KMS-11 (cell line): ENCODE results near the gene TAB2.

ENCODE experiments used
- H2AFZ ChIP-seq: fragments of 200-600 bp; sonication (generic); 2 replicates; pipeline ENCODE4 v1.6.1; 2016; ENCODE audit warnings: antibody characterized with exemption, mixed run types, low read depth
- H3K27ac ChIP-seq: fragments of 200-600 bp; sonication (generic); 2 replicates; pipeline ENCODE4 v1.6.1; 2016; ENCODE audit warnings: mild to moderate bottlenecking, mixed run types
- H3K27me3 ChIP-seq: fragments of 200-600 bp; sonication (generic); 2 replicates; pipeline ENCODE4 v1.6.1; 2017; ENCODE audit warnings: mild to moderate bottlenecking, low read depth, mixed run types, moderate library complexity; ENCODE audit not compliant: insufficient read depth
- H3K36me3 ChIP-seq: fragments of 200-600 bp; sonication (generic); 2 replicates; pipeline ENCODE4 v1.6.1; 2017; ENCODE audit warnings: mild to moderate bottlenecking, mixed run types; ENCODE audit not compliant: insufficient read depth
- H3K4me1 ChIP-seq: fragments of 200-600 bp; sonication (generic); 2 replicates; pipeline ENCODE4 v1.6.1; 2016; ENCODE audit warnings: mild to moderate bottlenecking, low read depth, mixed run types; ENCODE audit not compliant: poor library complexity, severe bottlenecking
- H3K4me2 ChIP-seq: fragments of 200-600 bp; sonication (generic); 2 replicates; pipeline ENCODE4 v1.7.0; 2016; ENCODE audit warnings: mild to moderate bottlenecking, mixed run types
- H3K4me3 ChIP-seq: fragments of 200-600 bp; sonication (generic); IDR thresholded peaks from 2 replicates; pipeline ENCODE4 v1.6.1; 2017; ENCODE audit warnings: low read depth, low read length, mixed read lengths; ENCODE audit not compliant: insufficient read depth
- H3K79me2 ChIP-seq: fragments of 200-600 bp; sonication (generic); 2 replicates; pipeline ENCODE4 v1.6.1; 2016; ENCODE audit warnings: low read depth, mixed run types; ENCODE audit not compliant: insufficient read depth
- H3K9ac ChIP-seq: fragments of 200-600 bp; sonication (generic); 2 replicates; pipeline ENCODE4 v1.6.1; 2016; ENCODE audit warnings: mild to moderate bottlenecking, mixed run types
- H4K20me1 ChIP-seq: fragments of 200-600 bp; sonication (generic); 2 replicates; pipeline ENCODE4 v1.6.1; 2016; ENCODE audit warnings: mild to moderate bottlenecking, mixed run types; ENCODE audit not compliant: insufficient read depth
- TF ChIP-seq, protein P1 (sequence below): fragments of 200-600 bp; sonication (generic); conservative IDR thresholded peaks from 2 replicates; pipeline ENCODE4 v1.6.1; 2017; ENCODE audit warnings: low read depth, mild to moderate bottlenecking, antibody characterized with exemption, low read length, moderate library complexity, mixed read lengths

The TAB2 gene

DNA sequence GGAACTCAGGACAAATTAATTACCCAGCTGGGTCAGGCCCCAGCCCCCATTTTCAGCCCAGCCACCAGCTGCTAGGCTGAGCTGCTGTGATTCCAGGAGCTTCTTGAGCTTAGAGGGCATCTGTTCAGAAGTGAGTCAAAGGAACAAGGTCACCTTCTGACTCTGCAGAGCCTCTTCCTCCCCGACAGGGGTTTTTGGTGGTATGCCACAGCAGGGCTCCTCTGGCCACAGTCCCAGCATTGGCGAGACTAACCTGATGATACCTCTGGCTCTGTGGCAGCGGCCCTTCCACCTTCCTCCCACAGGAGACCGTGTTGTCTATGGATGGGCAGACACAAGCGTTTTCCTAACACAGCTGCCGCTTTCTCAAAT, 127.6 kb downstream of the TAB2 start:
- H2AFZ ChIP-seq = no peak overlapping the region
- no peaks in the 10 kb centered on the region for H4K20me1 ChIP-seq
- no peak overlapping the region for H3K4me3 ChIP-seq
- no peaks in the 10 kb centered on the region for H3K36me3 ChIP-seq
- H3K79me2 ChIP-seq = no peaks in the 10 kb centered on the region
- H3K27me3 ChIP-seq = no peaks in the 10 kb centered on the region
- TF ChIP-seq, protein P1, sequence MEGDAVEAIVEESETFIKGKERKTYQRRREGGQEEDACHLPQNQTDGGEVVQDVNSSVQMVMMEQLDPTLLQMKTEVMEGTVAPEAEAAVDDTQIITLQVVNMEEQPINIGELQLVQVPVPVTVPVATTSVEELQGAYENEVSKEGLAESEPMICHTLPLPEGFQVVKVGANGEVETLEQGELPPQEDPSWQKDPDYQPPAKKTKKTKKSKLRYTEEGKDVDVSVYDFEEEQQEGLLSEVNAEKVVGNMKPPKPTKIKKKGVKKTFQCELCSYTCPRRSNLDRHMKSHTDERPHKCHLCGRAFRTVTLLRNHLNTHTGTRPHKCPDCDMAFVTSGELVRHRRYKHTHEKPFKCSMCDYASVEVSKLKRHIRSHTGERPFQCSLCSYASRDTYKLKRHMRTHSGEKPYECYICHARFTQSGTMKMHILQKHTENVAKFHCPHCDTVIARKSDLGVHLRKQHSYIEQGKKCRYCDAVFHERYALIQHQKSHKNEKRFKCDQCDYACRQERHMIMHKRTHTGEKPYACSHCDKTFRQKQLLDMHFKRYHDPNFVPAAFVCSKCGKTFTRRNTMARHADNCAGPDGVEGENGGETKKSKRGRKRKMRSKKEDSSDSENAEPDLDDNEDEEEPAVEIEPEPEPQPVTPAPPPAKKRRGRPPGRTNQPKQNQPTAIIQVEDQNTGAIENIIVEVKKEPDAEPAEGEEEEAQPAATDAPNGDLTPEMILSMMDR = no peak
- no peak overlapping the region for H3K4me2 ChIP-seq
- H3K9ac ChIP-seq = no peak overlapping the region
- no peaks in the 10 kb centered on the region for H3K4me1 ChIP-seq
- no peak overlapping the region for H3K27ac ChIP-seq

DNA sequence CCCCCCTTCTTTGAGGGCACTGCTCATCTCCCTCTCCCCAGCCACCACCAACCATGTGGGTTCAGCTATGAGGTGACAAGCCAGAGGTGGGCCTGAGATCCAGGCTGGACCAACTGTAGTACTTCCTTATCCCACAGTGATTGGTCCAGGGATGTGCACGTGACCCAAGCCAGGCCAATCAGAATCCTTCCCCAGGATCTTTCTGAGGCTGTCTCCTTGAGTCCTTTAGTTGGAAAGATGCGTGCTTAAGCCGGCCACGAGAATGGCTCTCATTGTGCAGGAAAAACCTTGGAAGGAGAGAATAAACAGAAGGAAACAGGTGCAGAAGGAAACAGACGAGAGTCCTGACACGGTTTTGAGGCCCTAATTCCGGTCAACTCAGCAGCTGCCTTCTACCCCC, 128.1 kb downstream of the TAB2 start:
- Histone ChIP-seq H4K20me1 (no peaks in the 10 kb centered on the region), H3K4me3 (no peak overlapping the region), H3K27ac (no peak overlapping the region), H2AFZ (no peak overlapping the region), H3K4me2 (no peak overlapping the region), H3K4me1 (no peaks in the 10 kb centered on the region), H3K27me3 (no peaks in the 10 kb centered on the region), H3K9ac (no peak overlapping the region), H3K79me2 (no peaks in the 10 kb centered on the region), H3K36me3 (no peaks in the 10 kb centered on the region)
- TF ChIP-seq, protein P1 = no peak

DNA sequence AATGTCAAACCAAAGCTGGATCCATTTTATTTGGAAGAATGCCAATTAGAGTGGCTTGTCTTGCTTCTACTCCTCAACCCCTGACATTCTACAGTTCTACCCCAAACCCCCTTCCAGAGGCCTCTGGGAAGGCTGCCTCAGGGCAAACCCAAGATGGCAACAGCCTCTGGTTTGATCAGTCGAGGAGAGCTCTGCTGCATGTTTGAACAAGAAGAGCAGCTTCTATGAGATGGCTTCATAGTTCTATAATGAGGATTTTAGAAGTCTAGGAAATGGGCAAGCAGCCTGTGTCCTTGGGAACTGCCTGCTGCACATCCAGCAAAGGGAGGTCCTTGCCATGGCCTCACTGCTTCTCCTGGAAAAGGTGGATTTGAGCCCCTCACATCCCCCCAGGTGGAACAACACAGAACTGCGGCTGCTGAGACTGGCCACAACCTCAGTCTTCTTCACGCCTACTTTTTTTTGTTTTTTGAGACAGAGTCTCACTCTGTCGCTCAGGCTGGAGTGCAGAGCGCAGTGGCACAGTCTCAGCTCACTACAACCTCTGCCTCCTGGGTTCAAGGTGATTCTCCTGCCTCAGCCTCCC, 129.4 kb downstream of the TAB2 start:
- no peak overlapping the region for H3K4me3 ChIP-seq
- no peak overlapping the region for H3K27ac ChIP-seq
- no peak overlapping the region for H3K9ac ChIP-seq
- H3K4me1 ChIP-seq = no peaks in the 10 kb centered on the region
- no peak overlapping the region for H2AFZ ChIP-seq
- TF ChIP-seq, protein P1 = no peak
- no peak overlapping the region for H3K4me2 ChIP-seq
- H3K27me3 ChIP-seq = no peaks in the 10 kb centered on the region
- H3K79me2 ChIP-seq = no peaks in the 10 kb centered on the region
- H4K20me1 ChIP-seq = no peaks in the 10 kb centered on the region
- H3K36me3 ChIP-seq = no peaks in the 10 kb centered on the region

DNA sequence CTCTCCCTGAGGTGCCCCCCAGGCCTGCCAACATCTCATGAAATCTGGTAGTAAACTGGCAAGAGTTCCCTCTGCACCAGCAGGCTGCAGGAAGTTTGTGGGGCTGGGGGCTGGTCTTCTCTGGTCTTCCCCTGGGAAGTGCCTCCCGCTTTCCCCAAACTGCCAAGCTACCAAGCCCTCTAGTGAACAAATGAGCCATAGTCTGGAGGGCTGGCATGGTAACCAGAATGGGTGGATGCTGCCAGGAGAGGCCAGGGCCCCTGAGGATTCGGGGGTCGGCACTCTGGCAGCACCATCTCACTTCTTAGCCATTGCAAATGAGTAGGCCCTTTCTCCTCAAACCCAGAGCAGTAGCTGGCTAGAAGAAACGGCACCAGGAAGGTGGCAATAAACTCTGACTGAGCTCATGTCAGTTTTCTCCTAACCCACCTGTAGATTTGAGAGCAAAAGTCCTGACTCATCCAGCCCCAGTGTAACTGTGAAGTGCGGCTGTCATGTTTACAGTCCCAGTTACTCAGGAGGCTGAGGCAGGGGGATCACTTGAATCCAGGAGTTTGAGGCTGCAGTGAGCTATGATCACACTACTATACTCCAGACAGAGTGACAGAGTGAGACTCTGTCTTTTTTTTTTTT, 131.4 kb downstream of the TAB2 start:
- no peak overlapping the region for H3K4me2 ChIP-seq
- TF ChIP-seq, protein P1 = no peak
- no peaks in the 10 kb centered on the region for H3K27me3 ChIP-seq
- H3K4me3 ChIP-seq = no peak overlapping the region
- no peaks in the 10 kb centered on the region for H3K79me2 ChIP-seq
- no peaks in the 10 kb centered on the region for H3K36me3 ChIP-seq
- H3K4me1 ChIP-seq = no peaks in the 10 kb centered on the region
- H3K27ac ChIP-seq = no peak overlapping the region
- no peaks in the 10 kb centered on the region for H4K20me1 ChIP-seq
- H2AFZ ChIP-seq = no peak overlapping the region
- H3K9ac ChIP-seq = no peak overlapping the region
